ENCODE data around the gene ELMO1. TPM values are rescaled to one million over a fixed set of nuclear protein-coding genes. Genes with fewer than 3 reads are reported as not detected.

Gene ELMO1
- total and polyA plus RNA-seq, 2 experiments from 2014 or later, result 6.5 to 24.9 TPM

- H3K79me2 ChIP-seq (replicated peaks; ENCODE audit: insufficient read depth), result no peaks in the 10 kb centered on the region
- no peaks in the 10 kb centered on the region for H4K20me1 ChIP-seq (replicated peaks; ENCODE audit: insufficient read depth)
- H3K27ac ChIP-seq (ENCODE audit: low read depth), result no peak overlapping the region
- Mint-ChIP-seq H3K4me3 (no peak overlapping the region), H3K27ac (no peak overlapping the region), H3K36me3 (ENCODE audit: low read depth) (no peaks in the 10 kb centered on the region), H3K27me3 (ENCODE audit: insufficient read depth, low read depth, poor library complexity) (no peaks in the 10 kb centered on the region), H3K4me1 (no peaks in the 10 kb centered on the region), H3K9me3 (no peaks in the 10 kb centered on the region)
- H2AFZ ChIP-seq, result no peak overlapping the region
- TF ChIP-seq POLR2AphosphoS5 (IDR thresholded peaks at IDR 0.05; ENCODE audit: low read depth) (no peak), ETS1 (IDR thresholded peaks at IDR 0.05) (no peak), REST (IDR thresholded peaks at IDR 0.05; ENCODE audit: unreplicated experiment) (no peak), NANOG (IDR thresholded peaks at IDR 0.05; ENCODE audit: borderline replicate concordance) (no peak), EZH2phosphoT487 (IDR thresholded peaks at IDR 0.05; ENCODE audit: unreplicated experiment) (no peak), ZNF462 (CRISPR knock-in tag; IDR thresholded peaks at IDR 0.05) (no peak), CTCF (conservative IDR thresholded peaks at IDR 0.05; ENCODE audit: low read depth in 2 of 2) (no peak), JUNB (IDR thresholded peaks at IDR 0.05; ENCODE audit: unreplicated experiment) (no peak), ZNF331 (CRISPR knock-in tag; IDR thresholded peaks at IDR 0.05; ENCODE audit: low read depth) (no peak), CREB1 (CRISPR knock-in tag; IDR thresholded peaks at IDR 0.05; ENCODE audit: low read depth) (no peak), ZNF114 (CRISPR knock-in tag; IDR thresholded peaks at IDR 0.05) (no peak), STAT1 (IDR thresholded peaks at IDR 0.05; ENCODE audit: unreplicated experiment) (no peak), EZH2 (IDR thresholded peaks at IDR 0.05; ENCODE audit: low read depth, unreplicated experiment) (no peak)
- H3K4me3 ChIP-seq, result no peak overlapping the region
- no peak for ATAC-seq
- no peak for DNase-seq (ENCODE audit: low spot score)
- no peaks in the 10 kb centered on the region for H3K36me3 ChIP-seq (ENCODE audit: insufficient read depth)
- H3K27me3 ChIP-seq (ENCODE audit: insufficient read depth), result no peaks in the 10 kb centered on the region
- H3F3A ChIP-seq (replicated peaks; ENCODE audit: low read depth), result no peaks in the 10 kb centered on the region
- H3K4me1 ChIP-seq (ENCODE audit: insufficient read depth), result no peaks in the 10 kb centered on the region
- H3K9me2 ChIP-seq (ENCODE audit: insufficient read depth), result no peaks in the 10 kb centered on the region; the same call in 1 of the 2 replicates
- H3K4me2 ChIP-seq, result no peak overlapping the region
Measured at GRCh38 chr7:36884351-36884750, 564.3 kb downstream of the ELMO1 start.

Data from GM23338 (cell line).